ENCODE data around the gene SLC36A4.
"Not testable (repeated sequence)": the region's sequence is repeated elsewhere in the genome, so short reads cannot be mapped to it uniquely, and the experiment has no call there.

SLC36A4 gene

GRCh38 chr11:93128574-93128973 is 69.2 kb downstream of the SLC36A4 start:
- in situ Hi-C loops (cut with HindIII; ENCODE audit: low sequenced_read_pairs): no loop called here

GRCh38 chr11:93123351-93123898 is 74.4 kb downstream of the SLC36A4 start:
- in situ Hi-C loops (cut with HindIII; ENCODE audit: low sequenced_read_pairs): no loop called here

- in situ Hi-C loops (cut with HindIII; ENCODE audit: low sequenced_read_pairs): no loop called here
Measured at GRCh38 chr11:93122535-93123235, 75.1 kb downstream of the SLC36A4 start.

- in situ Hi-C loops (cut with HindIII; ENCODE audit: low sequenced_read_pairs): loop anchor here (5.0 kb wide), 1 partner anchor 34 kb away; no protein-coding TSS in a partner anchor
Measured at GRCh38 chr11:93118276-93118675, 79.5 kb downstream of the SLC36A4 start.

- in situ Hi-C loops (cut with HindIII; ENCODE audit: low sequenced_read_pairs): loop anchor here (5.0 kb wide), 1 partner anchor 35 kb away; no protein-coding TSS in a partner anchor
Measured at GRCh38 chr11:93117565-93117964, 80.2 kb downstream of the SLC36A4 start.

- in situ Hi-C loops (cut with HindIII; ENCODE audit: low sequenced_read_pairs): loop anchor here (5.0 kb wide), 1 partner anchor 35 kb away; no protein-coding TSS in a partner anchor
Measured at GRCh38 chr11:93116641-93117441, 81.0 kb downstream of the SLC36A4 start.

- in situ Hi-C loops (cut with HindIII; ENCODE audit: low sequenced_read_pairs): no loop called here
Measured at GRCh38 chr11:93114304-93114703, 83.5 kb downstream of the SLC36A4 start.

- in situ Hi-C loops (cut with HindIII; ENCODE audit: low sequenced_read_pairs): no loop called here
Measured at GRCh38 chr11:93113824-93114223, 84.0 kb downstream of the SLC36A4 start.

GRCh38 chr11:93111147-93111546 is 86.6 kb downstream of the SLC36A4 start:
- in situ Hi-C loops (cut with HindIII; ENCODE audit: low sequenced_read_pairs): not testable (repeated sequence)

GRCh38 chr11:93100211-93100610 is 97.6 kb downstream of the SLC36A4 start:
- in situ Hi-C loops (cut with HindIII; ENCODE audit: low sequenced_read_pairs): no loop called here

GRCh38 chr11:93099806-93100205 is 98.0 kb downstream of the SLC36A4 start:
- in situ Hi-C loops (cut with HindIII; ENCODE audit: low sequenced_read_pairs): no loop called here

All from endothelial cell of hepatic sinusoid (primary cell).